T-helper 1 cell treated with Interleukin-12 subunit alpha and Interleukin-12 subunit beta and Interleukin-4 antibody, amounts not matched to agents 30 ng/mL and 1 ng/mL, for 36 hours (primary cell): ENCODE measurements around the gene TEAD1. TPM values are rescaled to one million over a fixed set of nuclear protein-coding genes. Genes with fewer than 3 reads are reported as not detected.

Experiments used
- intact Hi-C: fragments of 100-400 bp; cut with micrococcal nuclease; formaldehyde crosslinking; loops from one replicate; pipeline ENCODE4 v1.15.1; 2024
- total RNA-seq: library from RNA; stranded (reverse); gene quantifications from 2 replicates; pipeline ENCODE4 v1.2.3, GENCODE V29; 2022

TEAD1 gene
- total RNA-seq, 1 donor from 2014 or later, result 0.25 TPM

DNA sequence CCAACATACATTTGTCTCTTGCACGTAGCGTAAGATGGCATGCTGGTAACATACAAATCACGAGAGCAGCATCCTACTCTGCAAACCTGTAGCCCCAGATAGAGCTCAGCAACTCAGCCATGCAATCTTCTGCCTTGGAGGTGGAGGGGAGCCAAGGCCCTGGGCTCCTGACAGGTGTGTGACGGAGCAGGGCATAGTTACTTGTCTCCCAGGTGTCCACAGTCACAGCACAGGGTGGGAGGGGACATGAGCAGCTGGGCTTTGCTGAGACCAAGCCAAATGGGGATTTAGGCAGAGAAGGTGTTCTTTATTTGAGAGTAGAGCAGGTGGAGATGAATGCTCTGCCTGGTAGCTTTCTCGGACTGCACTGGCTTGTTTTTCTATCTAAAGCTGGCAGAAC is 111.7 kb downstream of the TEAD1 start:
- intact Hi-C loops, result no loop called here

GRCh38 chr11:12786450-12786849 is 112.2 kb downstream of the TEAD1 start:
- intact Hi-C loops, result no loop called here

DNA sequence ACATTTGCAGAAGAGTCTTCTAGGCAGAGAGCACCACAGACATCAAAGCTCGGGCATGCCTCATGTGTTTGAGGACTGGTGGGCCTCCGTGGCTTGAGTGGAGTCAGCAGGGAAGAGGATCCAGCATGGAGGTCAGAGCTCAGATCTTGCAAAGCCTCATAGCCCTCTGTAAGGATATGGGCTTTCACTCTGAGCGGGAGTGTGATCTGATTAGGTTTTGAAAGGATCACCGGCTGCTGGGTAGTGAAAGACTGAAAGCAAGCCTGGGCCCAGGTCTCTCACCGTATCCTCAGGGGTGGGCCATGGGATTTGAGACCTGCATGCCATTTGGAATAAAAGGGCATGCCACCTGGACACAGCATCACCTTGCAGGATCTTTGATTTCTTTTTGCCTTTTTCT is 112.7 kb downstream of the TEAD1 start:
- intact Hi-C loops, result no loop called here

GRCh38 chr11:12787847-12788246 is 113.6 kb downstream of the TEAD1 start:
- intact Hi-C loops, result no loop called here

- intact Hi-C loops, result no loop called here
Observed at GRCh38 chr11:12789054-12789453, 114.8 kb downstream of the TEAD1 start.

- intact Hi-C loops, result no loop called here
Observed at GRCh38 chr11:12789596-12790215, 115.5 kb downstream of the TEAD1 start.

DNA sequence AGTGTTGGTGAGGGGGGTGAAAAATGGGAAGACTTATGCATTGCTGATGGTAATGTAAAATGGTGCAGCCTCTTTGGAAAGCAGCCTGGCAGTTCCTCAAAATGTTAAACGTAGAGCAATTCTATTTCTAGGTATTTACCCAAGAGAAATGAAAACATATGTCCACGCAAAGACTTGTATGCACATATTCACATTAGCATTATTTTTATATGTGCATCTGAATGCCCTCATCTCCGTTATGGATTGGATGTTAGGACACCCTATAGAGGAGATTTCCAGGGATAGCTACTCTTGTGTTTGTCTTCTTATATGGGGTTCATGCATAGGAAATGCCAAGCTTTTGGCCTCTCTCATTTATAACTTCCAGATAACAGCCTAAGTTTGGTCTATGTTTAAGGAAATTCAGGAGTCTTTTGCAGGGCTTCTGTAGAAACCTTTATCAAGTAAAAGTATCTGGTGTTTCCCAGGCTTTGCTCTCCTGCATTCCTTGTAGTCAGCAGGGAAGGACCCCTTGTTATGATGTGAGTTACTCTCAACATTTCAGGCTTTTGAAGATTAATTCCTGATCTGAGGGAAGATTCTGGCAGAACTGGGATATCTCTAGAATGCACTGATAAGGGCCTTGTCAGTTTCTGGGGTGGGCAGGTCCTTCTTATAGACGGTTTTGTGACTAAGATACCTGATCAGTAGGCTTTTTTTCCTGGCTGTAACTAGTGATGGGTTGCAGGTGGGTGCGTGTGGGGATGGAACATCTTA is 116.8 kb downstream of the TEAD1 start:
- intact Hi-C loops, result no loop called here

GRCh38 chr11:12792018-12792417 is 117.8 kb downstream of the TEAD1 start:
- intact Hi-C loops, result no loop called here

DNA sequence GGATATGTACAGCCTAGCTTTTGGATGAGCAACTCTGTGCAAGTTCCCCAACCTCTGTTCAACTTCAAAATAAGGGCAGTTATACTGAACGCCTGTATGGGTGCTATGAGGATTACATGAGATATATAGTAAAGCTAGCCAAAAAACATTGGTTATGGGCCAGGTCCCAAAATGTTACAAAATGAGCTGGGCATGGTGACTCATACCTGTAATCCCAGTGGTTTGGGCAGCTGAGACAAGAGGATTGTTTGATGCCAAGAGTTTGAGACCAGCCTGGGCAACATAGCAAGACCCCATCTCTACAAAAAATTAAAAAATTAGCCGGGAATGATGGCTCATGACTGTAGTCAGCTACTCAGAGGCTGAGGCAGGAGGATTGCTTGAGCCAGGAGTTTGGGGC is 118.4 kb downstream of the TEAD1 start:
- intact Hi-C loops, result no loop called here

GRCh38 chr11:12793065-12793464 is 118.8 kb downstream of the TEAD1 start:
- intact Hi-C loops, result no loop called here

GRCh38 chr11:12793506-12793905 is 119.3 kb downstream of the TEAD1 start:
- intact Hi-C loops, result no loop called here

GRCh38 chr11:12794576-12795230 is 120.5 kb downstream of the TEAD1 start:
- intact Hi-C loops, result no loop called here

DNA sequence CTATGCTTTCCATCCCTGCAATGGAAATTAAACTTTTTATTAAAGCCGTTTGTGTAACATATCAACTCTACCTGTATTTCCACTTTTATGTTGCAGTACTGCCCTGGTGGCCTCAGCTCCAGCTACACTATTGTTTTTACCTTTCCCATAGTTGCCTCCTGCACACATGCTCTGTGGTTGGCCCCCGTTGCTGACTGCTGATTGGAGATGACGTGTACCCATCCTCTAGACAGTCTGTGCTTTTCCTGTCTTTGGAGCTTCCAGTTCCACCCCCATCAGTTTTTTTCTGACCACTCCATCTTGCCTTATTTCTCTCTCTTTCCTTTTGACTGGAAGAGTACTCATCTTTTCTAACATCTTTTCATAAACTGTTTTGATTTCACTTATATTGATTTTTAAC is 123.8 kb downstream of the TEAD1 start:
- intact Hi-C loops, result no loop called here

GRCh38 chr11:12798609-12799011 is 124.4 kb downstream of the TEAD1 start:
- intact Hi-C loops, result no loop called here

DNA sequence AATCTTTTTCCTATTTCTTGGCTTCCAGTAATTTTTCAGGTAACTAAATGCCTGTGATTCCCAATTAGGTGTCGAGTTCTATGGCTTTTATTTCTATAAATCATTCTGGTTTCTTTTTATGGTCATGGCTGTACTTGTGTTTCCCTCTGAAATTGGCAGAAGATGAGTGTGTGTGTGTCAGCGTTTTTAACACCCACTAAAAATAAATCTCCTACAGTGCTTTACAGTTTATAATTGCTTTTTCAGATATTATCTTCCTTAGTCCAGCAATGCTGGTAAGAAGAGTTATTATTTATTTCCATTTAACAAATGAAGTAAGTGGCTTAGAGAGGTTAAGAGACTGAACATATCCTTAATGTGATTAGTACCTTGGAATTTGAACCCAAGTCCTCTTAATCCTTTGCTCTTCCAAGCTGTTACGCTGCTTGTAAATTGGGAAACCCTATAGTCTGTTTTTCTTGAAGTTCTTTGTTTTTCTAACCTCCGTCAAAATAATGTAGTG is 125.2 kb downstream of the TEAD1 start:
- intact Hi-C loops, result no loop called here

DNA sequence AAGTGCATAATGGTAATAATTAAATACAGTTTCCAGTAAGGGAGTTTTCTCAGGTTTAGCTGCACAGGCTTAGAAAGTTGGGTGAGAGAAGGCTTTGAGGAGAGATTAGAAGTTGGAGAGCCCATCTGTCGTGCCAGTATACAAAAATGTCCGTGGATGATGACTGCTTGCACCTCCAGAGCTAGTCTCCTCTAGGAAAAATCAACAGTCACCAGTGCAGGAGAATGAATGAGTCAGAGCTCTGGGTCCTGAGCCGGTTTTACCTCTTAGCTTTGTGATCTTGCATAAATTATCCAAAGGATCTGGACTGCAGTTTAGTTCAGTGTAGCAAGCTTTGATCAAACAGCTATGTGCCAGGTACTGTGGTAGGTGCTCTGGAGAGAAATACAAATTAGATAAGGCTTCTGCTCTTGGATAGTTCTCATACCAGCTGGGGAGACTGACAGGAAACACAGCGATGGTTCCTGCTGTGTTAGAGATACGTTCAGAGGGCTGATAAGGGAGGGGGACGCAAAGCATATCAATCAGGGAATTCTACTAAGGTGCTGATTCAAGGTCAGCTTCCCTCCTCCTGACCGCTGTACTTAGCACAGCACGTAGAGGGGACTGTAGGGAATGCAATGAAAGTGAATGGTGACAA is 125.9 kb downstream of the TEAD1 start:
- intact Hi-C loops, result no loop called here

GRCh38 chr11:12800871-12801270 is 126.7 kb downstream of the TEAD1 start:
- intact Hi-C loops, result no loop called here

DNA sequence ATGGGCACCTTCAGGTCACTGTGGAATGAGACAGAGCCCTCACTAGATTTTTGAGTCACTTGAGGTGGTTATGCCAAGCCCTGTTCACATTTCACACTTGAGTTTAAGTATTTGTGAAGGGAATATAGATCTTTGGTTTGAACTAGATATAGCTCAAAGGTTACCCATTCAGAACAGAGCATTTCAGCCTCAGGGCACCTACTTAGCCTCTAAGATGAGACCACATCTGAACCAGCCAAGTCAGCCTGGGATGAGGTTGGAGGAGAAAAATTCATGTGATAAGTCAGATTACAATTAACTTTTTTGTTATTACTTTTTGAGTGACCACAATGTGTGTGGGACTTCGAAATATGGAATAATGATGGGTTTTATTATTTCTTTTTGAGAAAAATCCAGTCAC is 127.8 kb downstream of the TEAD1 start:
- intact Hi-C loops, result no loop called here

GRCh38 chr11:12802418-12803085 is 128.3 kb downstream of the TEAD1 start:
- intact Hi-C loops, result no loop called here

GRCh38 chr11:12803086-12803826 is 129.0 kb downstream of the TEAD1 start:
- intact Hi-C loops, result no loop called here

DNA sequence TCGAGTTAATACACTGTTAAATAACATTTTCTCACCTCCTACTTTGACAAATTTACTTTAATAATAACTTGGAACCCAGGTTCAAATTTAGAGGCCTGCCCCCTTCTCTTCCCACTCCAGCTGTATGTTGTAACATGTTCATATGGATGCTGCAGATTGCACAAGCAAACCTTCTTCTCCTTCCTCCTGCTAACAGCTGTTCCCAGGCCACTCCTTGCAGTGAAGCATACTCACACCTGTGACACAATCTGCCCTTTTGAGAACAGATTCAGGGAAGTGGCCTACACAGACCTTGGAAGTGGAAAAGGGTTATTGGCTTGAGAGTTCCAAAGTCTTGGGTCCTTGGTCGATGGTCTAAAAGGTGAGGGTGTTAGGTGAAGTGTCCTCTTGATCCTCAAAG is 131.9 kb downstream of the TEAD1 start:
- intact Hi-C loops, result no loop called here
